NB4 (cell line): ENCODE data around the gene BACE1-AS.

ENCODE experiments used
- DNase-seq: peaks from one replicate; pipeline ENCODE4 v3.0.0; 2010; ENCODE audit warnings: low read depth
- H3K4me3 ChIP-seq: one replicate; pipeline ENCODE4 v1.5.1; 2011; ENCODE audit warnings: mild to moderate bottlenecking, low read depth, low read length, moderate library complexity
- MYC ChIP-seq: IDR thresholded peaks from 2 replicates; pipeline ENCODE4 v1.6.1; 2011; ENCODE audit warnings: low read depth, low read length
- POLR2A ChIP-seq: IDR thresholded peaks from 2 replicates; pipeline ENCODE4 v1.6.1; 2011; ENCODE audit warnings: mild to moderate bottlenecking; ENCODE audit not compliant: insufficient read length; ENCODE audit errors: extremely low read depth
- TF ChIP-seq, protein P1 (sequence below): IDR thresholded peaks from 2 replicates; pipeline ENCODE4 v1.6.1; 2011; ENCODE audit warnings: low read depth, low read length
- TF ChIP-seq, protein P2 (sequence below): IDR thresholded peaks from one replicate; pipeline ENCODE4 v1.5.1; 2012; ENCODE audit warnings: low read depth, low read length

BACE1-AS gene

DNA sequence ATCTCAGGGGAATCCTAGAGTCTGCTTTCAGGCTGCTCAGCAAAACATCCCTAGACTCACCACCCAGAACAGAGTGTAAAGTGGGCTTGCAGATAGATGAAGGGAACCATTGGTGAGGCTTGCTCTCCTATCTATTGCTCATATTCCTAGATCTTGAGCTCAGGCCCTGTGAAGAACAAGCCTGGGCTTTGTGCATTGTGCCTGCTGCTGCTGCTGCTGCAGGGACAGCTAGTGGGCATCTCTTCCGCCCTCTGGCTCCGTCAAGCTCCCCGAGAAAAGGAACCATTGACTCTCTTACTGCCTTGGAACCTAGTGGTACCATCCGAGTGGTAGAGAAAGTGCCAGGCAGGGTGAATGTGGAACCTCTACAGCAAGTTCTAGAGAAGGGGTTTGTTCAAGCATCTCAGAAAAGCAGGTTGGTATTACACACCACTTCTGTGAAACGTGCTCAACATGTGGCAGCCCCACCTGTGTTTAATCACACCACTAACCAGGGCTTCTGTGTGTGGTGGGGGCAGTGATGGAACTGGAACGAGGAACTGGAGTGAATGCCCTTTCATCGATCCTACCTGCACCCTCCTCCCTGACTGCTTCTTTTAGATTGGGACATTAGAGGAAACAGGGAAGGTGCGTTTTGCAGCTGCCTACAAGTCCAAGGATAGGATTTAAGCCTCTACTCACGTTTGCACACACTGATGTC is 4.4 kb downstream of the BACE1-AS start:
- H3K4me3 ChIP-seq = no peak overlapping the region
- TF ChIP-seq MYC (no peak), POLR2A (no peak)
- TF ChIP-seq, protein P1, sequence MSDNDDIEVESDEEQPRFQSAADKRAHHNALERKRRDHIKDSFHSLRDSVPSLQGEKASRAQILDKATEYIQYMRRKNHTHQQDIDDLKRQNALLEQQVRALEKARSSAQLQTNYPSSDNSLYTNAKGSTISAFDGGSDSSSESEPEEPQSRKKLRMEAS = no peak
- TF ChIP-seq, protein P2, sequence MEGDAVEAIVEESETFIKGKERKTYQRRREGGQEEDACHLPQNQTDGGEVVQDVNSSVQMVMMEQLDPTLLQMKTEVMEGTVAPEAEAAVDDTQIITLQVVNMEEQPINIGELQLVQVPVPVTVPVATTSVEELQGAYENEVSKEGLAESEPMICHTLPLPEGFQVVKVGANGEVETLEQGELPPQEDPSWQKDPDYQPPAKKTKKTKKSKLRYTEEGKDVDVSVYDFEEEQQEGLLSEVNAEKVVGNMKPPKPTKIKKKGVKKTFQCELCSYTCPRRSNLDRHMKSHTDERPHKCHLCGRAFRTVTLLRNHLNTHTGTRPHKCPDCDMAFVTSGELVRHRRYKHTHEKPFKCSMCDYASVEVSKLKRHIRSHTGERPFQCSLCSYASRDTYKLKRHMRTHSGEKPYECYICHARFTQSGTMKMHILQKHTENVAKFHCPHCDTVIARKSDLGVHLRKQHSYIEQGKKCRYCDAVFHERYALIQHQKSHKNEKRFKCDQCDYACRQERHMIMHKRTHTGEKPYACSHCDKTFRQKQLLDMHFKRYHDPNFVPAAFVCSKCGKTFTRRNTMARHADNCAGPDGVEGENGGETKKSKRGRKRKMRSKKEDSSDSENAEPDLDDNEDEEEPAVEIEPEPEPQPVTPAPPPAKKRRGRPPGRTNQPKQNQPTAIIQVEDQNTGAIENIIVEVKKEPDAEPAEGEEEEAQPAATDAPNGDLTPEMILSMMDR = no peak
- DNase-seq = no peak

DNA sequence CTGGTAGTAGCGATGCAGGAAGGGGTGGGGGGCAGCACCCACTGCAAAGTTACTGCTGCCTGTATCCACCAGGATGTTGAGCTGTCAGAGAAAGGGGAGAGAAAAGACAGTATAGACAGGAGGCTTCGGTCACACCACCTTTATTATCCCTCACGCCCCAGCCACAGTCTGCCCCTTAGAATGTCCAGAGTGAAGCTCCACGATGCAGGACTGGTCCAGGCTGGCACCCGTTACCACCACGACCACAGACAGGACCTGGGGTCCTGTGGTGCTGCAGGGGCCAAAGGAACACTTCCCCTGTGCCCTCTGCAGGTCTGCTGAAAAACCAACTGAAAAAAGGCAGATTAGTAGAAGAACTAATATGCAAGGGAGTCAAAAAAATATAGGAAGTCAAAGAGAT is 5.7 kb downstream of the BACE1-AS start:
- DNase-seq = no peak
- TF ChIP-seq, protein P2 = no peak
- no peak for TF ChIP-seq MYC
- TF ChIP-seq, protein P1 = no peak
- no peak for TF ChIP-seq POLR2A
- no peak overlapping the region for H3K4me3 ChIP-seq

DNA sequence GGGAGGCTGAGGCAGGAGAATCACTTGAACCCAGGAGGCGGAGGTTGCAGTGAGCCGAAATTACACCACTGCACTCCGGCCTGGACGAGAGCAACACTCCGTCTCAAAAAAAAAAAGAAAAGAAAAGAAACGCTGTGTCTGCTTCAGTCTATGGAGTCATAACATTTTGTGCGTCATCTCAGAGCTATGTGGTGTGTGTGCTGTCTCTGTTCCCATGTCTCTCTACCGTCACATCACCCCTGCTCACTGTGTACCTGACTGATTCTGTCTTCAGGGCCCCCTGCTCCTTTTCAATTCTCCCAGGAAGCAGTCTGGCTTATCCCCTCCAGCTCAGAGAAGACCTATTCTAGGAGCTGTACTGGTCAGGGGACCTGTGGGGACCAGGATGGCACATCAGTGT is 7.0 kb downstream of the BACE1-AS start:
- no peak for TF ChIP-seq MYC
- TF ChIP-seq, protein P2 = no peak
- TF ChIP-seq, protein P1 = no peak
- no peak for DNase-seq
- no peak overlapping the region for H3K4me3 ChIP-seq

DNA sequence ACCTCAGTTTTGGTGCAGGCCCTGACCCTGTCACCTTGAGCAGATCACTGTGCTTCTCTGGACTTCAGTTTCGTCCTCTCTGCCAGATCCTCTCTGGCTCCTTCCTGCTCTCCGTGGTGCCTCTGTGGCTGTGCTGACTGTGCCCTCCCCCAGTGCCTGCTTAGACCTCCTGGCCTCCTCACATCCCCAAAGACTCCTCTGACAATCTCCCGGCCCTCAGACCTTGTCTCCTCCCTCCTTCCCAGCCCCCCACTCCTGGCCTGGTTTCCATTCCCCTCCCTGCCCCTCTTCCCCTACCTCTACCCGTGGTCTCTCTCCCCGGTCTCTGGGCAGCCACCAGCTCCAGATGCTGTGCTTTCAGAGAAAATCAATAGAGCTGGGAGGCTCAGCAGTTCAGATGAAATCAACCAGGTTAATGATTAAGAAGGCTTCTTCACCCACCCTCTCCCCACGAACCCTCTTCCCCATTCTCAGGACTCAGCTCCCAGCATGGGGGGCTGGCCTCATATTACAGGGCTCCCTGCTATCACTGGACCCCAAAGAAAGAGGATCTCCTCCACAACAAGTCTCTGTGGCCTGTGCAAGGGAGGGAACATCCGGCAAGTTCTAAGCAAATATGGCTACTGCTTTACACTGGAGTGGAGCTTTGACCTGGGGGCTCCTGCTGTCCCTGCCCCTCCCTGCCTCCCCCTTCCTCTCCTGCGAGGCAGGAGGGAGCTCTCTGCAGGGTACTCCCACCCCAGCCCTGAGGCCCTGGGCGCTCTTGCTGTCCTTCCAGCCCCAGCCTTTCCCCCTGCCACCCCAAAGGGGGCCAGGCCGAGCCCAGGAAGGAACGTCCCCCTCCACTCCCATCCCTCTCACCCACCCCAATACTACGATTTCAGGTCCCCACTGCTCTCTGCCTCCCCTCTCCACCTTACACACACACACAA is 8.5 kb downstream of the BACE1-AS start:
- H3K4me3 ChIP-seq = no peak overlapping the region
- DNase-seq = no peak
- no peak for TF ChIP-seq POLR2A
- TF ChIP-seq, protein P1 = no peak
- no peak for TF ChIP-seq MYC

DNA sequence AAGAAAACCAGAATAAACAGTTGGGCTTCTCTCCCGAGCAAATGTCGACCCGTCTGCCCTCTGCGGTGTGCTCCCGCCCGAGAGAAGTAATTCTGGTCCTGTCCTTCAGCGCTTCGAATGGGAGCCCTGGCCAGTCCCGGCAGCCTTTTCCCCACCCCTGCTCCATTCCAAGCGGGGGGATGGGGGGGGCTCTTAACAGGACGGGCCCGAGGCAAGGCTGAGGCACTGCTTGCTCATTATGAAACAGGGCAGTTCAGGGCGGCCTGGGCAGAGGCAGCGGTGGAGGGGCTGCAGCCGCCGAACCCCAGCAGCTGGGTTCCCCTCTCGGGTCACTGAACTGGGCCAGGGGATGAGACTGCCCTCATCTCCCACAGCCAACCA is 9.1 kb downstream of the BACE1-AS start:
- no peak overlapping the region for H3K4me3 ChIP-seq
- TF ChIP-seq MYC (no peak), POLR2A (no peak)
- TF ChIP-seq, protein P2 = no peak
- TF ChIP-seq, protein P1 = no peak
- DNase-seq = no peak

DNA sequence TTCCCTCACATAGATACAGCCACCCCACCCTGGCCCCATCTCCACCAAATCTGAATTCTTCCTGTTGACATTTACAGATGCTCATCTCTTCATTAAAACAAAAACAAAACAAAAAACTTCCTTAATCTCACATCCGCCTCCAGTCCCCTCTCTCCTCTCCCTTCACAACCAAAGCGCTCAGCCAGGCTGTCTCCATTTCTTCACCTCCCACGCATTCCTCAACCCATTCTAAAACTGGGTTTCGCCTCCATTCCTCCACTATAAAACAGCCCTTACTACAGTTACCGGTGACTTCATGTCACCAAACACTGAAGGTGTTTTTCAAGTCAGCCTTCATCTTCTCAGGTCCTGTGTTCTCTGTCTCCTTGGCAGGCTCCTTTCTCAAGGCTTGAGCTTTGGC is 9.6 kb downstream of the BACE1-AS start:
- no peak for DNase-seq
- H3K4me3 ChIP-seq = no peak overlapping the region
- no peak for TF ChIP-seq MYC
